ENCODE measurements around the gene TWIST2.

GRCh38 chr2:238801791-238802190 lies 46.1 kb upstream of the TWIST2 start:
- TF ChIP-seq CTCF (IDR thresholded peaks at IDR 0.05) = no peak
- TF ChIP-seq POLR2A (IDR thresholded peaks at IDR 0.05) = no peak

Data from breast epithelium (tissue), 3 donors.